ENCODE measurements around the gene CLEC16A. TPM values are rescaled to one million over a fixed set of nuclear protein-coding genes. Genes with fewer than 3 reads are reported as not detected.

CLEC16A gene
- total and polyA plus RNA-seq, 7 experiments from 2014 or later = 14.7 to 38.2 (median 31.8) TPM

DNA sequence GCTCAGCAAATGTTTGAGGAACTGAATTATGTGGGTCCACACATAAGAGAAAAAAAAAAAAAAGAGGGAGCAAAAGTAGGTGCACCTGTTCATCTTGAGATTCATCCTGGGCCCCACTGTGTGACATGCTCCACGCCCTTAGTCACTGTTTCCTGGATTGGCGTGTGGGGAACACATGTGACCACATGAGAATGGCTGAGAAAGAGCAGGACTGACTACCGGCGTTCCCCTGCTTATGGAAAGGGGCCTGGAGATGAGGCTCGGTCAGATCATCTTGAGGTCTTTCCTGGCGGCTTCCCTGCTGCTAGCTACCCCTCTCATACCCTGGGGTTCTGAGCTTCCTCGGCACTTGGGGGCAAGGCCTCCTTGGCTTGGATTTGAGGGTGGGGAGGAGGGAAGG lies 6.0 kb upstream of the CLEC16A start:
- intact Hi-C loops (cut with micrococcal nuclease) = no loop called here
- Mint-ChIP-seq H3K27me3 (no peaks in the 10 kb centered on the region), H3K36me3 (peaks cover 0 to 18% (median 0%) of the 10 kb centered on the region in 5 donors), H3K4me3 (peak overlapping the region; percentile 86 to 96 (median 93)), H3K4me1 (peaks cover 62 to 90% (median 81%) of the 10 kb centered on the region in 7 donors), H3K9me3 (no peaks in the 10 kb centered on the region), H3K27ac (peak overlapping the region in 8 of 9 donors; percentile 2 to 85 (median 54))
- ATAC-seq (no peak), DNase-seq (peak in 1 of 9 donors; percentile 46)
- POLR2A ChIA-PET = interaction anchor here (1.3 kb wide), 1 partner anchor 12 kb away, joined by 4 read pairs; no protein-coding TSS in a partner anchor
- H3K27ac ChIP-seq (ENCODE audit: low read depth, low read length) = no peak overlapping the region
- H3K27me3 ChIP-seq (ENCODE audit: control insufficient read depth in 2 of 2, insufficient read depth in 2 of 2, low read length in 2 of 2) = no peaks in the 10 kb centered on the region
- peaks cover 59 to 64% of the 10 kb centered on the region in 2 donors for H3K4me1 ChIP-seq (ENCODE audit: control insufficient read depth in 2 of 2, insufficient read depth in 2 of 2, low read length in 2 of 2)
- H3K36me3 ChIP-seq (ENCODE audit: control insufficient read depth in 2 of 3, insufficient read depth in 3 of 3, low read length in 3 of 3) = peaks cover 0 to 14% (median 0%) of the 10 kb centered on the region in 3 experiments
- CTCF ChIA-PET = interaction anchor here (1.1 kb wide), 1 partner anchor 19 kb away, joined by 5 read pairs; no protein-coding TSS in a partner anchor
- peak overlapping the region; percentile 25 for H3K4me3 ChIP-seq (ENCODE audit: low read length)
- H3K9me3 ChIP-seq (ENCODE audit: control insufficient read depth in 2 of 3, low read length in 3 of 3) = no peaks in the 10 kb centered on the region

- no peaks in the 10 kb centered on the region for H3K9me3 Mint-ChIP-seq
- no peaks in the 10 kb centered on the region for H3K27me3 Mint-ChIP-seq
- Histone ChIP-seq H3K4me1 (ENCODE audit: control insufficient read depth in 2 of 2, insufficient read depth in 2 of 2, low read length in 2 of 2) (peaks cover 60 to 69% of the 10 kb centered on the region in 2 donors), H3K27me3 (ENCODE audit: control insufficient read depth in 2 of 2, insufficient read depth in 2 of 2, low read length in 2 of 2) (no peaks in the 10 kb centered on the region), H3K4me3 (ENCODE audit: low read length) (no peak overlapping the region), H3K27ac (ENCODE audit: low read depth, low read length) (no peak overlapping the region), H3K9me3 (ENCODE audit: control insufficient read depth in 2 of 3, low read length in 3 of 3) (no peaks in the 10 kb centered on the region), H3K36me3 (ENCODE audit: control insufficient read depth in 2 of 3, insufficient read depth in 3 of 3, low read length in 3 of 3) (peaks cover 0 to 7% (median 0%) of the 10 kb centered on the region in 3 experiments)
- H3K27ac Mint-ChIP-seq = peak overlapping the region; percentile 2 to 85 (median 47)
- H3K4me1 Mint-ChIP-seq = peaks cover 55 to 92% (median 81%) of the 10 kb centered on the region in 7 donors
- POLR2A ChIA-PET = interaction anchor here (1.3 kb wide), 1 partner anchor 11 kb away, joined by 4 read pairs; no protein-coding TSS in a partner anchor
- H3K4me3 Mint-ChIP-seq = peak overlapping the region; percentile 86 to 96 (median 93)
- ATAC-seq (no peak), DNase-seq (no peak)
- H3K36me3 Mint-ChIP-seq = peaks cover 0 to 18% (median 0%) of the 10 kb centered on the region in 5 donors
- intact Hi-C loops (cut with micrococcal nuclease) = no loop called here
- CTCF ChIA-PET = no interaction called here
These were observed 5.3 kb upstream of the CLEC16A start for GRCh38 chr16:10938796-10939648.

- Histone ChIP-seq H3K36me3 (ENCODE audit: control insufficient read depth in 2 of 3, insufficient read depth in 3 of 3, low read length in 3 of 3) (peaks cover 0 to 4% (median 0%) of the 10 kb centered on the region in 3 experiments), H3K9me3 (ENCODE audit: control insufficient read depth in 2 of 3, low read length in 3 of 3) (no peaks in the 10 kb centered on the region), H3K4me3 (ENCODE audit: low read length) (peak overlapping the region; percentile 68), H3K27me3 (ENCODE audit: control insufficient read depth in 2 of 2, insufficient read depth in 2 of 2, low read length in 2 of 2) (no peaks in the 10 kb centered on the region), H3K27ac (ENCODE audit: low read depth, low read length) (peak overlapping the region; percentile 78), H3K4me1 (ENCODE audit: control insufficient read depth in 2 of 2, insufficient read depth in 2 of 2, low read length in 2 of 2) (peaks cover 62 to 70% of the 10 kb centered on the region in 2 donors)
- no peaks in the 10 kb centered on the region for H3K27me3 Mint-ChIP-seq
- H3K9me3 Mint-ChIP-seq = no peaks in the 10 kb centered on the region
- ChIA-PET CTCF (no interaction called here), POLR2A (interaction anchor here (1.3 kb wide), 1 partner anchor 10 kb away, joined by 4 read pairs; no protein-coding TSS in a partner anchor)
- intact Hi-C loops (cut with micrococcal nuclease) = loop anchor here (5.0 to 10.0 kb wide), 7 partner anchors 552 to 1977 kb away; partner anchors contain the start of genes ATF7IP2 (in 1 of the 2), CPPED1 (in 1 of the 2), HAPSTR1 (in 1 of the 2) and LITAF (in 1 of the 2)
- ATAC-seq (no peak), DNase-seq (no peak)
- H3K4me3 Mint-ChIP-seq = peak overlapping the region; percentile 86 to 96 (median 93)
- peaks cover 0 to 18% (median 0%) of the 10 kb centered on the region in 5 donors for H3K36me3 Mint-ChIP-seq
- peak overlapping the region; percentile 2 to 93 (median 62) for H3K27ac Mint-ChIP-seq
- peaks cover 55 to 91% (median 79%) of the 10 kb centered on the region in 7 donors for H3K4me1 Mint-ChIP-seq
These were observed 4.6 kb upstream of the CLEC16A start for GRCh38 chr16:10939649-10940234.

DNA sequence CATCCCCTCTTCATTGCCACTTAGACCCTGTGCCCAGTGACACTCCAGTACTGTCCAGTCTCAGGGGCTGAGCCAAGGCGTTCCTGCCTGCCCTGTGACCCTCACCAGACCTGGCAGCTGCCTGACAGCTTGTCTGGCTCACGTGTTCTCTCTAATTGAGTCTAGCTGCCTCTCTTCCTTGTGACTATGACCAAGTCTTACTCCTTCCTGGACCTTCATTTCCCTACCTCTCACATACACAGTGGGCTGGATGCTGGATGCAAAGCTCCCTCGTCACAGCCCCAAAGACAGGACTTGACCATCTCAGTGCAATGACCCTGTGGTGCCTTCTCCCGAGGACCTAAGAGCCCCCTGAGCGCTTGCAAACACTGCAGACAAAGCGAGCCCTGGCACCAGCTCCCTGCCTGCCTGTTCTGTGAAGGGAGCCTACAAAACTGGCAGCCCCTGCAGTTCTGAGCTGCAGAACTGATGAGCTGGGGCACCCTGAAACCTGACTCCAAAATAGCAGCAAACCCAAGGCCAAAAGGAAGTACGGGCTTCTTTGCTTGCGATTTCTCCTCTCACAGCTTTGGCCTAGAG lies 3.8 kb upstream of the CLEC16A start:
- CTCF ChIA-PET = no interaction called here
- H3K27me3 Mint-ChIP-seq = no peaks in the 10 kb centered on the region
- H3K4me3 Mint-ChIP-seq = peak overlapping the region; percentile 86 to 96 (median 93)
- DNase-seq (no peak), ATAC-seq (no peak)
- Histone ChIP-seq H3K27me3 (ENCODE audit: control insufficient read depth in 2 of 2, insufficient read depth in 2 of 2, low read length in 2 of 2) (no peaks in the 10 kb centered on the region), H3K4me1 (ENCODE audit: control insufficient read depth in 2 of 2, insufficient read depth in 2 of 2, low read length in 2 of 2) (peaks cover 65 to 71% of the 10 kb centered on the region in 2 donors), H3K27ac (ENCODE audit: low read depth, low read length) (peak overlapping the region; percentile 78), H3K36me3 (ENCODE audit: control insufficient read depth in 2 of 3, insufficient read depth in 3 of 3, low read length in 3 of 3) (peaks cover 0 to 5% (median 0%) of the 10 kb centered on the region in 3 experiments), H3K9me3 (ENCODE audit: control insufficient read depth in 2 of 3, low read length in 3 of 3) (no peaks in the 10 kb centered on the region), H3K4me3 (ENCODE audit: low read length) (peak overlapping the region; percentile 68)
- H3K9me3 Mint-ChIP-seq = no peaks in the 10 kb centered on the region
- peaks cover 60 to 91% (median 79%) of the 10 kb centered on the region in 7 donors for H3K4me1 Mint-ChIP-seq
- peak overlapping the region; percentile 2 to 93 (median 77) for H3K27ac Mint-ChIP-seq
- H3K36me3 Mint-ChIP-seq = peaks cover 0 to 16% (median 0%) of the 10 kb centered on the region in 5 donors
- intact Hi-C loops (cut with micrococcal nuclease) = loop anchor here (5.0 to 10.0 kb wide), 7 partner anchors 553 to 1978 kb away; partner anchors contain the start of genes ATF7IP2 (in 1 of the 2), CPPED1 (in 1 of the 2), HAPSTR1 (in 1 of the 2) and LITAF (in 1 of the 2)
- POLR2A ChIA-PET = interaction anchor here (1.0 kb wide), 1 partner anchor 857 kb away, joined by 3 read pairs; the partner anchor contains the start of gene ZC3H7A

DNA sequence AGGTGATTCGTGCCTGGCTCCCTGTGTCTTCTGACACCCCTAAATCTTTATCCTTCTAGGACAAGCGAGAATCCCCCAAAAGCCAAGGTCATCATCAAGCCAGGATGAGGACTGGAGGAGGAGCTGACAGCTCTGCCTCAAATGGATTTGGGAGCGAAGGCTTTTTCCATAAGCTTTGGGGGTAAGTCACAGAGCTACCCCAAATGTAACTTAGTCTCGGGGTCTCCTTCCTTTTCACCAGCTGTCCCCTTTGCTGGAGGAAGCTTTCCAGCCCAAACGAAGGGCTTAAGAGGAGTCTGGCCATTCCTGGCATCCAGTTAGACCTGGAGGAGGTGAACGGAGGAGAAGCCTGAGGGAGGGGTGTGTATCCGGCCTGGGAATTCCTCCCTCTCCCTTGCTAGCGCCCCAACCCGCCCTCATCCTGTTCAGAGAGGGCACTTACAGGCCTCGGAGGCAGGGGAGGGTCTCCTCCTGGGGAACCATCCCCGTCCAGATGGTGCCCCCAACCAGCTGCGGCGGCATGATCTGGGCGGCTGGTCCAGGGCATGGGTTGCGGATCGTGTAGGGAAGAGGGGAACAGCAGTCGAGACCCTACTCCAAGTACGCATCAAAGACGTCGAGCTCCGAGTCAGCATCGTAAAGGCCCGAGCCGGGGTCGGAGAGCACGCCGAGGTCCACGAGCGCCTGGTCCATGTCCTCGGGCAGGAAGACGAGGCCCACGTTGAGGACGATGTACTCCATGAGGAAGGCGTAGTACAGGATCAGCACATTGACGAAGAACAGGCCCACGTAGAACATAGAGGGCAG lies 3.0 kb upstream of the CLEC16A start:
- H3K4me1 Mint-ChIP-seq = peaks cover 60 to 91% (median 79%) of the 10 kb centered on the region in 7 donors
- peaks cover 64 to 73% of the 10 kb centered on the region in 2 donors for H3K4me1 ChIP-seq (ENCODE audit: control insufficient read depth in 2 of 2, insufficient read depth in 2 of 2, low read length in 2 of 2)
- H3K4me3 Mint-ChIP-seq = peak overlapping the region; percentile 86 to 96 (median 93)
- H3K36me3 ChIP-seq (ENCODE audit: control insufficient read depth in 2 of 3, insufficient read depth in 3 of 3, low read length in 3 of 3) = peaks cover 0 to 5% (median 0%) of the 10 kb centered on the region in 3 experiments
- ChIA-PET CTCF (no interaction called here), POLR2A (interaction anchor here (1.0 kb wide), 1 partner anchor 856 kb away, joined by 3 read pairs; the partner anchor contains the start of gene ZC3H7A)
- ATAC-seq = no peak
- peak overlapping the region; percentile 78 for H3K27ac ChIP-seq (ENCODE audit: low read depth, low read length)
- H3K27me3 Mint-ChIP-seq = no peaks in the 10 kb centered on the region
- H3K4me3 ChIP-seq (ENCODE audit: low read length) = peak overlapping the region; percentile 76
- no peaks in the 10 kb centered on the region for H3K27me3 ChIP-seq (ENCODE audit: control insufficient read depth in 2 of 2, insufficient read depth in 2 of 2, low read length in 2 of 2)
- H3K9me3 Mint-ChIP-seq = no peaks in the 10 kb centered on the region
- no peak for DNase-seq
- H3K36me3 Mint-ChIP-seq = peaks cover 0 to 14% (median 0%) of the 10 kb centered on the region in 5 donors
- H3K27ac Mint-ChIP-seq = peak overlapping the region; percentile 2 to 93 (median 87)
- H3K9me3 ChIP-seq (ENCODE audit: control insufficient read depth in 2 of 3, low read length in 3 of 3) = no peaks in the 10 kb centered on the region
- intact Hi-C loops (cut with micrococcal nuclease) = loop anchor here (5.0 to 10.0 kb wide), 7 partner anchors 554 to 1979 kb away; partner anchors contain the start of genes ATF7IP2 (in 1 of the 2), CPPED1 (in 1 of the 2), HAPSTR1 (in 1 of the 2) and LITAF (in 1 of the 2)
